Measurements from ENCODE around the gene PKP2.

The PKP2 gene

DNA sequence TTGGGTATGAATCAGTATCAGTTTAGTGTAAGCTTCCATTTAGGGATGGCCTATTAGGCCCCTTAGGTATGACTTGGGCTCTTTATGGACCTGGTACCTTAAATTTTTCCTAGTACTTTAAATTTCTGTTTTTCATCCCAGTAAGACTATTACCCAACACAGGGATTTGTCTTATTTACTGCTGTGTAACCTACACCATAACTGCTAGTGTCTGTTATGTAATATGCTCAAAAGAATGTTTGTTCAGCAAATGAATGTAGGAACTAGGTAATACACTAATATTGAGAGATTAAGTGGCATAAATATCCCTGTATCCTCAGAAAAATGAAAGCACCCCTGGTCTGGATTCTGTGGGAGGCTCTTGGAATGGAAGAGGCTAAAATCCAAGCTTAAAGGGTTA lies 77.2 kb downstream of the PKP2 start:
- TF ChIP-seq GABPA (IDR thresholded peaks at IDR 0.05; ENCODE audit: low read depth) (no peak), SPI1 (IDR thresholded peaks at IDR 0.05; ENCODE audit: borderline replicate concordance, low read depth) (no peak), POLR2AphosphoS5 (IDR thresholded peaks at IDR 0.05; ENCODE audit: low read depth) (no peak)
- TF ChIP-seq, protein P1, sequence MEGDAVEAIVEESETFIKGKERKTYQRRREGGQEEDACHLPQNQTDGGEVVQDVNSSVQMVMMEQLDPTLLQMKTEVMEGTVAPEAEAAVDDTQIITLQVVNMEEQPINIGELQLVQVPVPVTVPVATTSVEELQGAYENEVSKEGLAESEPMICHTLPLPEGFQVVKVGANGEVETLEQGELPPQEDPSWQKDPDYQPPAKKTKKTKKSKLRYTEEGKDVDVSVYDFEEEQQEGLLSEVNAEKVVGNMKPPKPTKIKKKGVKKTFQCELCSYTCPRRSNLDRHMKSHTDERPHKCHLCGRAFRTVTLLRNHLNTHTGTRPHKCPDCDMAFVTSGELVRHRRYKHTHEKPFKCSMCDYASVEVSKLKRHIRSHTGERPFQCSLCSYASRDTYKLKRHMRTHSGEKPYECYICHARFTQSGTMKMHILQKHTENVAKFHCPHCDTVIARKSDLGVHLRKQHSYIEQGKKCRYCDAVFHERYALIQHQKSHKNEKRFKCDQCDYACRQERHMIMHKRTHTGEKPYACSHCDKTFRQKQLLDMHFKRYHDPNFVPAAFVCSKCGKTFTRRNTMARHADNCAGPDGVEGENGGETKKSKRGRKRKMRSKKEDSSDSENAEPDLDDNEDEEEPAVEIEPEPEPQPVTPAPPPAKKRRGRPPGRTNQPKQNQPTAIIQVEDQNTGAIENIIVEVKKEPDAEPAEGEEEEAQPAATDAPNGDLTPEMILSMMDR (IDR thresholded peaks at IDR 0.05; ENCODE audit: insufficient read depth, low read length), result no peak
- TF ChIP-seq, protein P2, sequence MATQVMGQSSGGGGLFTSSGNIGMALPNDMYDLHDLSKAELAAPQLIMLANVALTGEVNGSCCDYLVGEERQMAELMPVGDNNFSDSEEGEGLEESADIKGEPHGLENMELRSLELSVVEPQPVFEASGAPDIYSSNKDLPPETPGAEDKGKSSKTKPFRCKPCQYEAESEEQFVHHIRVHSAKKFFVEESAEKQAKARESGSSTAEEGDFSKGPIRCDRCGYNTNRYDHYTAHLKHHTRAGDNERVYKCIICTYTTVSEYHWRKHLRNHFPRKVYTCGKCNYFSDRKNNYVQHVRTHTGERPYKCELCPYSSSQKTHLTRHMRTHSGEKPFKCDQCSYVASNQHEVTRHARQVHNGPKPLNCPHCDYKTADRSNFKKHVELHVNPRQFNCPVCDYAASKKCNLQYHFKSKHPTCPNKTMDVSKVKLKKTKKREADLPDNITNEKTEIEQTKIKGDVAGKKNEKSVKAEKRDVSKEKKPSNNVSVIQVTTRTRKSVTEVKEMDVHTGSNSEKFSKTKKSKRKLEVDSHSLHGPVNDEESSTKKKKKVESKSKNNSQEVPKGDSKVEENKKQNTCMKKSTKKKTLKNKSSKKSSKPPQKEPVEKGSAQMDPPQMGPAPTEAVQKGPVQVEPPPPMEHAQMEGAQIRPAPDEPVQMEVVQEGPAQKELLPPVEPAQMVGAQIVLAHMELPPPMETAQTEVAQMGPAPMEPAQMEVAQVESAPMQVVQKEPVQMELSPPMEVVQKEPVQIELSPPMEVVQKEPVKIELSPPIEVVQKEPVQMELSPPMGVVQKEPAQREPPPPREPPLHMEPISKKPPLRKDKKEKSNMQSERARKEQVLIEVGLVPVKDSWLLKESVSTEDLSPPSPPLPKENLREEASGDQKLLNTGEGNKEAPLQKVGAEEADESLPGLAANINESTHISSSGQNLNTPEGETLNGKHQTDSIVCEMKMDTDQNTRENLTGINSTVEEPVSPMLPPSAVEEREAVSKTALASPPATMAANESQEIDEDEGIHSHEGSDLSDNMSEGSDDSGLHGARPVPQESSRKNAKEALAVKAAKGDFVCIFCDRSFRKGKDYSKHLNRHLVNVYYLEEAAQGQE (IDR thresholded peaks at IDR 0.05; ENCODE audit: insufficient replicate concordance, low read depth), result no peak
- Histone ChIP-seq H3K4me3 (replicated peaks; ENCODE audit: insufficient read depth, low read length) (no peak overlapping the region), H3K27me3 (ENCODE audit: insufficient read depth, poor library complexity, severe bottlenecking) (no peaks in the 10 kb centered on the region), H3K27ac (replicated peaks) (no peak overlapping the region)
- no peak for DNase-seq (ENCODE audit: low read depth in 1 of 2, low spot score in 1 of 2)

DNA sequence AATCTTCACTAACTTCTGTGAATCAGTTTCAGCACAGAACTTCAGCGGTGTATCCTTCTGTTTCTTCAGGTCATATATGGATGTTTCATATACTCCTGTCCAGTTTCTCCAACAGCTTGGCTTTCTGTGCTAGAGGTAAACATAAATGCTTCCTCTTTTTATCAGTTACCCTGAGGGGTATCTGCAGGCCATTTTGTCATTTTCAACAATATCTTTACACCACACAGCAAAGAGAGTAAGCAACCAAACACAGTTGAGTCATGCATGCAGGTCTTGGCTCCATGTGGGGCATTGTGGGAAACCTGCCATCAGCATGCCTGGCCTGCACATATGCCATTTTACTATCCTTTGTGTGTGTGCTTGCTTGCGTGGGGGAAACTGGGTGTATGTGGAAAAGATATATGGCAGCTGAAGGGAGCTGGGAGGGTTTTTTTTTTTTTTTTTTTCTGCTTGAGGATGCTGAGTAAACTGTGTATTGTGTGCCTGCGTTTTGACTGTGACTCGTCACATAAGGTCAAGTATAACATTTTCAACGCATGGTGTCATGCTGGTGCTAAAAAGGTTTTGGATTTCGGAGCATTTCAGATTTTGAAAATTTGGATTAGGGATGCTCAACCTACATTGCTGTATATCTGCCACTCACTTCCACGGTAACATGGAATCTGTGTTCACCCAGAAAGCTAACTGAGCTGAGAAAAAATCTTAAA lies 84.7 kb downstream of the PKP2 start:
- no peak overlapping the region for H3K27ac ChIP-seq (replicated peaks)
- TF ChIP-seq, protein P2 (IDR thresholded peaks at IDR 0.05; ENCODE audit: insufficient replicate concordance, low read depth), result no peak
- TF ChIP-seq POLR2AphosphoS5 (IDR thresholded peaks at IDR 0.05; ENCODE audit: low read depth) (no peak), GABPA (IDR thresholded peaks at IDR 0.05; ENCODE audit: low read depth) (no peak)
- TF ChIP-seq, protein P1 (IDR thresholded peaks at IDR 0.05; ENCODE audit: insufficient read depth, low read length), result no peak
- no peak overlapping the region for H3K4me3 ChIP-seq (replicated peaks; ENCODE audit: insufficient read depth, low read length)
- no peak for DNase-seq (ENCODE audit: low read depth in 1 of 2, low spot score in 1 of 2)
- no peaks in the 10 kb centered on the region for H3K27me3 ChIP-seq (ENCODE audit: insufficient read depth, poor library complexity, severe bottlenecking)

DNA sequence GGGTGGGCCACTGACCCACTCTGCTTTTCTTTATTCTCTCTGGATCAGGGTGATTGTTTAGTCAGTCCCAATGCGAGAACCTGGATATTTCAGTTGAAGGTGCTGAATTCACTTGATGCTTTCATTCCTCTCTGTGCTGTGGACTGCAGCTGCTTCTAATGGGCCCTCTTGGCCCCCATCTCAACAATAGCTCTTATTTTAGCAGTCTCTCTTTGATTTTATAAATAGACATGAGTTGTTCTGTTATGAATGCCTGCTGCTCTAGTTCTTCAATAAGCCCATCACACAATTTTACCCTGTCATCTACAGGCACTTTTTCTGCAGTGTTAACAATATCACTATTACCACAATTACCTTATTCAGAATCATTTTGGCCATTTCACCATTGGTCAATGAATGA lies 86.7 kb downstream of the PKP2 start:
- no peak overlapping the region for H3K4me3 ChIP-seq (replicated peaks; ENCODE audit: insufficient read depth, low read length)
- H3K27me3 ChIP-seq (ENCODE audit: insufficient read depth, poor library complexity, severe bottlenecking), result no peaks in the 10 kb centered on the region
- no peak overlapping the region for H3K27ac ChIP-seq (replicated peaks)
- TF ChIP-seq SPI1 (IDR thresholded peaks at IDR 0.05; ENCODE audit: borderline replicate concordance, low read depth), result no peak
- TF ChIP-seq, protein P2 (IDR thresholded peaks at IDR 0.05; ENCODE audit: insufficient replicate concordance, low read depth), result no peak
- TF ChIP-seq, protein P1 (IDR thresholded peaks at IDR 0.05; ENCODE audit: insufficient read depth, low read length), result no peak
- TF ChIP-seq GABPA (IDR thresholded peaks at IDR 0.05; ENCODE audit: low read depth), result no peak
- no peak for TF ChIP-seq POLR2AphosphoS5 (IDR thresholded peaks at IDR 0.05; ENCODE audit: low read depth)
- DNase-seq (ENCODE audit: low read depth in 1 of 2, low spot score in 1 of 2), result no peak
